CD4-positive, alpha-beta T cell treated with Interferon gamma for 1 hour (primary cell): Measurements from ENCODE around the gene SUN1.
A peak's percentile ranks its signal among the peaks of the same experiment; 100 is the strongest.
"Not testable (repeated sequence)": the region's sequence is repeated elsewhere in the genome, so short reads cannot be mapped to it uniquely, and the experiment has no call there.

Experiments
- DNase-seq: peaks from one replicate; pipeline ENCODE4 v3.0.0-alpha.2; 2020

Gene SUN1

GRCh38 chr7:832167-832967 is at the start of gene SUN1:
SUN1 (plus strand) TSS chr7:832476; CDS start chr7:832525, 49 bp downstream.
- DNase-seq, result peak; percentile 68

DNA sequence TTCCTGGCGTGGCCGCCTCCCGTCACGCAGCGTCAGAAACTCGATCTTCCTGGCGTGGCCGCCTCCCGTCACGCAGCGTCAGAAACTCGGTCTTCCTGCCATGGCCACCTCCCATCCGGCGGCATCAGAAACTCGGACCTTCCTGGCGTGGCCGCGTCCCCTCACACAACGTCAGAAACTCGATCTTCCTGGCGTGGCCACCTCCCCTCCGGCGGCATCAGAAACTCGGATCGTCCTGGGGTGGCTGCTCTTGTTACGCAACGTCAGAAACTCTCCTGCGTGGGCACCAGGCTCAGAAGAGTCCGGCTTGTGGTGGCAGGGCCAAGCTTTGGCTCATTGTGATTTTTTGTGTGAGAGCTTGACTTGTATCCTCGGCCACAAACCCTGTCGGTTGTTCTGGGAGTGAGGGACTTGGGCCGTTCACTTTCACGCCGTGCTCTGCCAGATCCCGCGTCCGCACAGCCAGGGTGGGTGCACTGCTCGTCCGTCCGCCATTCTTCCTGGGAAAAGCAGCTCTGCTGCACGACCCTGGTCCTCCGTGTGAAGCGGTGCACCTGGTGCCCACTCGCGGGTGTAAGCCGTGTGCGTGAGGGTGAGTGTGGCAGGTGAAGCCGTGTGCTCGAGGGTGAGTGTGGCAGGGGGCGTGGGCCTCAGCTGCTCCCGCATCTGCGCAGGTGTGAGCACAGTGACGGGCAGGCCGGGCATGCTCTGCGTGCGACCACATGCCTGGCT is 49.4 kb upstream of the SUN1 start:
- DNase-seq, result no peak

DNA sequence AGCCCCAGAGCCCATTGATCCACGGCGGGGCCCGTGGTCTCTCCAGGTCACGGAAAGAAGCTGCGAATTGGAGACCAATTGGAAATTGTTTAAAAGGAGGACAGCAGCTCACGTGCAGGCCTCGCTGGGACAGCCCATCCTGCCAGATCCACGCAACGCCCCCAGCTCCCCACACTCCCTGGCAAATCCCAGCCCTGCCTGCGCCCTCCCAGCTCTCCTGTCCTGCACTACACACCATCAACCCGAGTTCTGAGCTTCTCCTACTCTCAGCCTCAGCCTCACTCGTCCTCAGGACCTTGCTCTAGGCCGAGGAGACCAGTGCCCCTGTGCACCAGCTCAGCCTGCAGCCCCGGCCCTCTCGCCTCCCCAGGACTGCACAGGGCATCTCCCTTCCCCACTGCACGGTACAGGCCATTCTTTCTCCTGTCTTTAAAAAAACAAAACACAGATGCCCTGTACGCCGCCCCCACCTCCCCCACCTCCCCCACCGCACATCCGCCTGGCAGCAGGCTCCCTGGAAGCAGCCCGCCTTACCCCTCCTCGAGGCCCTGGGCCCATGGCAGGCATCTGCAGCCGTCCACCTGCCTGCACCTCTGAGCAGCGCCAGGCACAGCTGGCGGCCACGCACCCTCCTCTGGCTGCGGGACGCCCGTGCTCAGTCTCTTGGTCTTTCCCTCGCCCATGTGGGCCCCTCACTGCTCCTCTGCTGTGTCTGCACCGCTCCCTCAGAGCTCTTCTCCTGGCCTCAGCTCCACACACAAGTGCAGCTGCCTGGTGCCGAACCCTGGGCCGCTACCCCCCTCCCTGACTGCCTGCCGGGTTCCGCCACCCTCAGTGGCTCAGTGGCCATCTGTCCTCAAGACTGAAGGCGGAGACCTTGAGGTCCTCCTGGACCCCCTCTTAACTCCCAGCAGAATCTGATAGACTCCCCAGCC is 48.5 kb upstream of the SUN1 start:
- DNase-seq, result no peak

- no peak for DNase-seq
These were observed 47.3 kb upstream of the SUN1 start for GRCh38 chr7:784971-785370.

DNA sequence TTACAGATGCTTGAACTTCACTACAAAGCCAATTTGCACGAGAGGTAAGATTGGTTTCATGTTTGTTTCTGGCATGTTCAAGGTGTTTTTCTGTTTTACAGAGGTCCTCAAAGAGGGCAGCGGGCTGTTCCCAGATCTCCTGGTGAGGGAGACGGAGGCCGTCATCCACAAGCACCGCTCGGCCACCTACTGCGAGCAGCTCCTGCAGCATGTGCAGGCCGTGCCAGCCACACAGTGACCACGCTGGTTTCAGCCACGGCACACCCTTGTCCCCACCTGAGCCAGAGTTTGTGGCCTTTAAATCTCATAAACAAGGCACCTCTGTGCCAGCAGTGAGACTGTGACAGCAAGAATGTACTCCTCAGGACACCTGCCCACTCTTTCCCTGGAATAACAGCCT is 46.9 kb upstream of the SUN1 start:
- no peak for DNase-seq

GRCh38 chr7:786472-787255 is 45.6 kb upstream of the SUN1 start:
- peak; percentile 58 for DNase-seq

DNA sequence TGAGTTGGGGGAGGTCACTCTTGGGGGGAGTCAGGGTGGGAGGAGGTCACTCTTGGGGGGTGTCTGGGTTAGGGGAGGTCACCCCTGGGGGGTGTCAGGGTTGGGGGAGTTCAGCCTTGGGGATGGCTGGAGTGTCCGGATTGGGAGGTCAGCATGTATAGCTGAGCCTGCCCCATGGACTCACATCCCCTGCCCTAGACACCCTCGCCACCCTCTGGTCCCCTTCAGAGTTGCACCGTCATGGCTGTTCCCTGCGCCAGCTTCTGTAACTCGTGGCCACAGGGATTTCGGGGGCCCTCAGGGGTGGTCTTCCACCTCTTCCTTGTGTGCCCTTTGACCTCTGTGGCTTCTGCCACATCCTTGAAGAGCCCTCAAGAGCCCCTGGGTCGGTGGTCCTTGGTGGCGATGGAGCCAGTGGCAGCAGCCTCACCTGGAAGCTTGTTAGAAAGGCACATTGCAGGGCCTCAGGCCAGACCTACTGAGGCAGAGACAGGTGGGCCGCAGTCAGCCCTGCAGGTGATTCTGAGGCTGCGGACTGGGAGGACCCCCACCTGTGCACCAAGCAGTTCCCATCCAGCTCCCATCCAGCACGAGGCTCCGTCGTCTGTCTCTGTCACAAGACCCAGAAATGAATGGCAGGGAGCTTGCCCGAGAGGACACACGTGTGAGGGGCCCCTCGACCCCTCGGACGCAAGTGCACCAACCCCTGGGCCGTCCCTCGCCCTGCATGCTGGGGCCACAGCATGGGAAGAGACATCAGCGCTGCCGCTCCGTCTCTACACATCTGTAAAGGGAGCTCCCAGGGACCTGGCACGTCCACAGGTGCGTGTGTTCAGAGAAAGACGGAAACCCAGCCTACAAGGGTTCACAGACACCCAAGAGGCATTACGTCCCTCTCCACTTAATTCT is 44.7 kb upstream of the SUN1 start:
- DNase-seq, result no peak

GRCh38 chr7:791519-791918 is 40.8 kb upstream of the SUN1 start:
- no peak for DNase-seq

DNA sequence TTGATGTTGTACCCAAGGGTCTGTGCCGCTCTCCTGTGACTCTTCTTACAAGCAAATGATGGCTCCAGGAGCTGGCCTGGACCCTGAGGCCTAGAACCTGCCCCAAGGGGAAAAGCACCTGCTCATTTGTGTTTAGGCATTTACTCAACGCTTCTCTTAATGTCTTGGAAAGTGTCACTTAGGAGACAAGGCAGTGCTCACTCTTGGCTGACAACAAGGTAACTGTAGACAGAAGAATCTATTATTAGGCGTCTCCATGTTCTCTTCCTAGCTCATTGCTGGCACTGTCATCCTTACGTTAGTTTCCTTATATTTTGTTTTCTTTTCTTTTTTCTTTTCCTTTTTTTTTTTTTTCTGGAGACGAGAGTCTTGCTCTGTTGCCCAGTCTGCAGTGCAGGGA is 38.1 kb upstream of the SUN1 start:
- DNase-seq, result no peak

- no peak for DNase-seq
These were observed 37.5 kb upstream of the SUN1 start for GRCh38 chr7:794671-795329.

DNA sequence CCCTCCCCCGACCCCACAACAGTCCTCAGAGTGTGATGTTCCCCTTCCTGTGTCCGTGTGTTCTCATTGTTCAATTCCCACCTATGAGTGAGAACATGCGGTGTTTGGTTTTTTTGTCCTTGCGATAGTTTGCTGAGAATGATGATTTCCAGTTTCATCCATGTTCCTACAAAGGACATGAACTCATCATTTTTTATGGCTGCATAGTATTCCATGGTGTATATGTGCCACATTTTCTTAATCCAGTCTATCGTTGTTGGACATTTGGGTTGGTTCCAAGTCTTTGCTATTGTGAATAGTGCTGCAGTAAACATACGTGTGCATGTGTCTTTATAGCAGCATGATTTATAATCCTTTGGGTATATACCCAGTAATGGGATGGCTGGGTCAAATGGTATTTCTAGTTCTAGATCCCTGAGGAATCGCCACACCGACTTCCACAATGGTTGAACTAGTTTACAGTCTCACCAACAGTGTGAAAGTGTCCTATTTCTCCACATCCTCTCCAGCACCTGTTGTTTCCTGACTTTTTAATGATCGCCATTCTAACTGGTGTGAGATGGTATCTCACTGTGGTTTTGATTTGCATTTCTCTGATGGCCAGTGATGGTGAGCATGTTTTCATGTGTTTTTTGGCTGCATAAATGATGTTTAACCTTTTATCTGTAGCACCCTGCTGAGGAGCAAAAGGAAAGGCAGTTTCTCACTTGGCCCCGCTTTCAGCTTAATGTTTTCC is 35.7 kb upstream of the SUN1 start:
- DNase-seq, result not testable (repeated sequence)

DNA sequence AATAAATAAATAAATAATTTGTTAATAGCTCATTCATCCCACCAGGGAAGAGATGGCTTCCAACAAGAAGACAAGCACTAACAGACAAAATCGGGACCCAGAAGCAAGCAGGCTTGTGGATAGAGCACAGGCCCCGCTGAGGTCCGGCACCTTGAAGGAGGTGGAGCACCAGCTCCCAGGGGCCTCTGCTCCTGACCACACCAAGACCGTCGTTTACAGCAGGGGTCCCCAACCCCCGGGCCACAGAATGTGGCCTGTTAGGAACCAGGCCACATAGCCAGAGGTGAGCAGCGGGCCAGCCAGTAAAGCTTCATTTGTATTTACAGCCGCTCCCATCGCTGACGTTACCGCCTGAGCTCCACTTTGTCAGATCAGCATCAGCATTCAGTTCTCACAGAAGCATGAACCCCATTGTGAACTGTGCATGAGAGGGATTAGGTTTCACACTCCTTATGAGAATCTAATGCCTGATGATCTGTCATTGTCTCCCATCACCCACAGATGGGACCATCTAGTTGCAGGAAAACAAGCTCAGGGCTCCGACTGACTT is 33.3 kb upstream of the SUN1 start:
- DNase-seq, result no peak

DNA sequence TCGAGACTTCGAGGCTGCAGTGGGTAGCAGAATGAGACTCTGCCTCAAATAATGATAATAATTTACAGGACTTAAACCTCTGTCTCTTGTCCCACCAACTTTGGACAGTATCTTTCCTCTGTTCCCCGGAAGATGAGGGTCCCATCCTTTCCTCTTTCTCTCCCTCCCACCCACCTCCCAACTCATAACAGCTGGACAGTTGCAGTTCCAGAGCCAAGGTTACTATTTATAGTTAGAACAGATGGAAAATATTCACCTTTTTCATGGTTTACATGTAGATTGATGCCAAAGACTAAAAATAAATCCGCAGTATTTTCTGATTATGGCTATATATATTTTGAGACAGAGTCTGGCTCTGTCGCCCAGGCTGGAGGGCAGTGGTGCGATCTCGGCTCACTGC is 31.6 kb upstream of the SUN1 start:
- DNase-seq, result no peak

- not testable (repeated sequence) for DNase-seq
These were observed 30.9 kb upstream of the SUN1 start for GRCh38 chr7:801351-801750.

GRCh38 chr7:801940-802381 is 30.3 kb upstream of the SUN1 start:
- no peak for DNase-seq

- DNase-seq, result no peak
These were observed 29.6 kb upstream of the SUN1 start for GRCh38 chr7:802500-803242.

DNA sequence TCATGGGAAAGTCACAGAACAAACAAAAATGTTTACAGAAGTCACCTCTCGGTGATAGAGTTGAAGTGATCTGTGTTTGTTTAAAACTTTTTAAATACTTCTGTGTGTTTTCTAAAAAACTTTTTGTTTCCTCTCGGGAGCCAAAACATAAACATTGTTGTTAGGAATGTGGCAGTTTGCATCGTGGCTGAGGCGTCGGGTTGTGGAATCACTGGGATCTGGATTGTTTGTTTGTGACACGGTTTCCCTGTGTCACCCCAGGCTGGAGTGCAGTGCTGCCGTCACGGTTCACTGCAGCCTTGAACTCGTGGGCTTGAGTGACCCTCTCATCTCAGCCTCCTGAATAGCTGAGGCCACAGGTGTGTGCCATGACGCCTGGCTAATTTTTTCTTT is 29.0 kb upstream of the SUN1 start:
- no peak for DNase-seq

- not testable (repeated sequence) for DNase-seq
These were observed 28.5 kb upstream of the SUN1 start for GRCh38 chr7:803796-804195.

- no peak for DNase-seq
These were observed 27.0 kb upstream of the SUN1 start for GRCh38 chr7:805261-805660.
